MV-4-11 (cell line): ENCODE results near the gene TYMP.

ENCODE experiments used
- DNase-seq: peaks from one replicate; lab custom pipeline; 2025; lab: John Stamatoyannopoulos, UW

TYMP gene

GRCh38 chr22:50505276-50505775 is 24.5 kb downstream of the TYMP start:
- no peak for DNase-seq

GRCh38 chr22:50504369-50505211 is 25.2 kb downstream of the TYMP start:
- no peak for DNase-seq

- no peak for DNase-seq
These were observed 26.2 kb downstream of the TYMP start for GRCh38 chr22:50503475-50504145.

GRCh38 chr22:50502628-50503474 is 27.0 kb downstream of the TYMP start:
- no peak for DNase-seq

GRCh38 chr22:50502096-50502495 is 27.7 kb downstream of the TYMP start:
- DNase-seq, result no peak

- no peak for DNase-seq
These were observed 29.4 kb downstream of the TYMP start for GRCh38 chr22:50500452-50500851.

GRCh38 chr22:50498322-50498890 is 31.4 kb downstream of the TYMP start:
- DNase-seq, result peak; percentile 62

- DNase-seq, result no peak
These were observed 32.7 kb downstream of the TYMP start for GRCh38 chr22:50497093-50497492.

GRCh38 chr22:50490531-50491308 is 39.1 kb downstream of the TYMP start:
- peak; percentile 59 for DNase-seq

GRCh38 chr22:50489363-50490243 is 40.2 kb downstream of the TYMP start:
- no peak for DNase-seq

- no peak for DNase-seq
These were observed 40.9 kb downstream of the TYMP start for GRCh38 chr22:50488886-50489285.

- DNase-seq, result no peak
These were observed 41.7 kb downstream of the TYMP start for GRCh38 chr22:50488006-50488677.

GRCh38 chr22:50487290-50488005 is 42.4 kb downstream of the TYMP start:
- DNase-seq, result no peak

- no peak for DNase-seq
These were observed 43.1 kb downstream of the TYMP start, which contains the start of gene MIOX for GRCh38 chr22:50486561-50487289. Gene MIOX, plus strand, starts transcription at chr22:50486859. Its CDS starts 39 bp downstream, at chr22:50486898.

- no peak for DNase-seq
These were observed 44.3 kb downstream of the TYMP start for GRCh38 chr22:50485221-50486131.

GRCh38 chr22:50483977-50484853 is 45.6 kb downstream of the TYMP start:
- DNase-seq, result no peak
